Stimulated activated CD4-positive, alpha-beta T cell treated with anti-CD3 and anti-CD28 coated beads, Interleukin-12 subunit alpha, Interleukin-12 subunit beta, amount 100 ng/mL, for 24 hours (primary cell): Measurements from ENCODE around the gene FOSB.

ENCODE experiments used
- DNase-seq, 2 experiments: peaks; one replicate each; pipeline ENCODE4 v3.0.0-alpha.2; 2020; ENCODE audit warnings: low read depth in 2 of 2

Gene FOSB

GRCh38 chr19:45524575-45525129 is 56.9 kb downstream of the FOSB start:
- DNase-seq = no peak
